B cell (primary cell): ENCODE measurements around the gene HSPB8. TPM values are rescaled to one million over a fixed set of nuclear protein-coding genes. Genes with fewer than 3 reads are reported as not detected.

ENCODE experiments used
- ATAC-seq: fragments of 200-7000 bp; cut with Tn5 transposase; one replicate; pipeline ENCODE4 v1.10.0; 2021; ENCODE audit warnings: low read depth, mild to moderate bottlenecking, moderate number of reproducible peaks, moderate library complexity
- CTCF ChIA-PET: fragments of 350-600 bp; sonication (Branson Sonifier 250); formaldehyde crosslinking; loops from one replicate; lab custom pipeline; 2021; ENCODE audit warnings: antibody characterized with exemption, inconsistent platforms; lab: Charles Lee
- POLR2A ChIA-PET: fragments of 350-600 bp; sonication (Branson Sonifier 250); formaldehyde crosslinking; loops from one replicate; lab custom pipeline; 2021; ENCODE audit warnings: antibody characterized with exemption; lab: Charles Lee
- DNase-seq: peaks from one replicate; pipeline ENCODE4 v3.0.0; 2013
- H2AFZ ChIP-seq: 2 replicates; pipeline ENCODE4 v1.6.1; 2012; ENCODE audit warnings: mild to moderate bottlenecking, low read depth, low read length; ENCODE audit not compliant: insufficient read depth, poor library complexity, severe bottlenecking
- H3K27ac ChIP-seq, 2 donors: 1 replicate in 1 of 2; 2 replicates in 1 of 2; pipeline ENCODE4 v1.5.1; 2012 to 2013; ENCODE audit warnings: low read length in 2 of 2, mild to moderate bottlenecking in 2 of 2, moderate library complexity in 1 of 2
- H3K27me3 ChIP-seq, 4 experiments: fragments of 200-600 bp in 1 of 4; sonication (generic) in 1 of 4; replicated peaks in 1 of 4; 1 replicate in 2 of 4; 2 replicates in 2 of 4; pipeline versions ENCODE4 v1.6.1 to v1.7.0; 2013 to 2016; ENCODE audit warnings: low read length in 3 of 4, mild to moderate bottlenecking in 2 of 4, mixed read lengths in 1 of 4, moderate library complexity in 1 of 4; ENCODE audit not compliant: insufficient read depth in 4 of 4, control insufficient read depth in 3 of 4; ENCODE audit errors: control extremely low read depth in 1 of 4
- H3K36me3 ChIP-seq, 2 experiments: replicated peaks in 1 of 2; 1 replicate in 1 of 2; 2 replicates in 1 of 2; pipeline versions ENCODE4 v1.6.1 to v1.7.1; 2013; ENCODE audit warnings: low read length in 1 of 2; ENCODE audit not compliant: insufficient read depth in 2 of 2, control insufficient read depth in 1 of 2; ENCODE audit errors: control extremely low read depth in 1 of 2, extremely low read depth in 1 of 2
- H3K4me1 ChIP-seq, 2 donors: fragments of 200-600 bp in 1 of 2; sonication (generic) in 1 of 2; 1 replicate in 1 of 2; 2 replicates in 1 of 2; pipeline versions ENCODE4 v1.5.1 to v1.6.1; 2013 to 2017; ENCODE audit warnings: low read length in 2 of 2; ENCODE audit not compliant: control insufficient read depth in 2 of 2, insufficient read depth in 2 of 2
- H3K4me2 ChIP-seq: replicated peaks from 2 replicates; pipeline ENCODE3; 2012; ENCODE audit warnings: mild to moderate bottlenecking, low read depth, low read length; ENCODE audit not compliant: poor library complexity, severe bottlenecking
- H3K4me3 ChIP-seq, 5 experiments: fragments of 200-600 bp in 1 of 5; sonication (generic) in 1 of 5; 1 replicate in 3 of 5; 2 replicates in 2 of 5; pipeline versions ENCODE4 v1.5.1 to v1.7.0; 2011 to 2016; ENCODE audit warnings: low read length in 4 of 5, mild to moderate bottlenecking in 4 of 5, low read depth in 2 of 5, control low read depth in 1 of 5, moderate library complexity in 1 of 5; ENCODE audit not compliant: insufficient read depth in 1 of 5; ENCODE audit errors: control extremely low read depth in 1 of 5, extremely low read depth in 1 of 5
- H3K79me2 ChIP-seq: fragments of 200-600 bp; sonication (generic); one replicate; pipeline ENCODE4 v1.6.0; 2016; ENCODE audit warnings: low read length; ENCODE audit not compliant: control insufficient read depth, insufficient read depth
- H3K9ac ChIP-seq: fragments of 200-600 bp; sonication (generic); 2 replicates; pipeline ENCODE4 v1.6.1; 2017; ENCODE audit warnings: mild to moderate bottlenecking, low read length, moderate library complexity
- H3K9me3 ChIP-seq, 3 donors: one replicate each; pipeline versions ENCODE4 v1.6.1 to v1.7.1; 2013; ENCODE audit warnings: low read length in 2 of 3; ENCODE audit not compliant: control insufficient read depth in 2 of 3, insufficient read depth in 1 of 3; ENCODE audit errors: control extremely low read depth in 1 of 3
- H4K20me1 ChIP-seq: 2 replicates; pipeline ENCODE4 v1.6.0; 2012; ENCODE audit warnings: mild to moderate bottlenecking, low read length; ENCODE audit not compliant: insufficient read depth, control insufficient read depth, poor library complexity, severe bottlenecking
- H3K27ac Mint-ChIP-seq: one replicate; pipeline ENCODE4 v1.8.0; 2021; ENCODE audit warnings: mixed read lengths
- H3K27me3 Mint-ChIP-seq: one replicate; pipeline ENCODE4 v1.8.0; 2021; ENCODE audit warnings: mixed read lengths
- H3K4me1 Mint-ChIP-seq: one replicate; pipeline ENCODE4 v1.8.0; 2021; ENCODE audit warnings: mixed read lengths
- H3K4me3 Mint-ChIP-seq: one replicate; pipeline ENCODE4 v1.8.0; 2021; ENCODE audit warnings: mixed read lengths
- H3K9me3 Mint-ChIP-seq: one replicate; pipeline ENCODE4 v1.8.0; 2022; ENCODE audit warnings: mixed read lengths; ENCODE audit not compliant: insufficient read depth
- EZH2 ChIP-seq: IDR thresholded peaks from 2 replicates; pipeline ENCODE4 v1.6.1; 2012; ENCODE audit warnings: borderline replicate concordance, low read depth, mild to moderate bottlenecking, moderate library complexity, low read length; ENCODE audit not compliant: insufficient read depth, poor library complexity, severe bottlenecking
- WGBS: methylation state at CpG from one replicate; pipeline ENCODE4 v1.1.5; 2013; ENCODE audit warnings: missing lambda C conversion rate; ENCODE audit not compliant: insufficient coverage; 5-methylcytosine and 5-hydroxymethylcytosine counted together
- intact Hi-C: fragments of 100-400 bp; cut with micrococcal nuclease; formaldehyde crosslinking; loops from one replicate; pipeline ENCODE4 v1.10.0; 2022
- polyA plus RNA-seq: library from polyadenylated mRNA; depleted of rRNA; stranded (reverse); fragments of >200 nt; gene quantifications from 2 replicates; pipeline ENCODE4 v1.2.3, GENCODE V29; 2012
- total RNA-seq, 2 donors: library from RNA; stranded (reverse); fragments of 120-200 nt in 1 of 2; gene quantifications; 1 replicate in 1 of 2; 2 replicates in 1 of 2; pipeline versions ENCODE4 v1.2.3 to v1.2.4, GENCODE V29; 2013 to 2022
- TF ChIP-seq, protein P1 (sequence below): fragments of 200-600 bp; IDR thresholded peaks from one replicate; pipeline ENCODE4 v1.8.0; 2022; ENCODE audit warnings: antibody characterized with exemption, mild to moderate bottlenecking

The HSPB8 gene
- total and polyA plus RNA-seq, 2 donors (not counting 1 experiment from before 2014, with no cell fraction given), result not detected

DNA sequence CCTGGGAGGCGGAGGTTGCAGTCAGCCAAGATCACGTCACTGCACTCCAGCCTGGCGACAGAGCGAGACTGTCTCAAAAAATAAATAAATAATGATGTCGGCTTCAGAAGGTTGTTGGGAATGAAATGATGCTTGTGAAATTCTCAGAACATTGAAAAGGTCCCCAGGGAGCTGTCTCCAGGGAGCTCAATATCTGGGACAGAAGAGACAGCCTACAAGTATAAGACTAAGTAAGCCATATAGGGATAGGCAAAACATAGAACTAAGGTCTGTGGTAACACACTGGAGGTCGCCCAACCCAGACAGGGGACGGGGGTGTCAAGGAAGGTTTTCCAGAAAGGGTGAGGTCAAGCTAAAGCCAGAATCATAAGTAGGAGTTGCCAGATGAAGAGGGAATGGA is 29.5 kb upstream of the HSPB8 start:
- ATAC-seq, result no peak
- no peaks in the 10 kb centered on the region for H3K4me1 Mint-ChIP-seq
- Histone ChIP-seq H3K27me3 (peaks cover 0 to 5% (median 2%) of the 10 kb centered on the region in 4 experiments), H3K36me3 (no peaks in the 10 kb centered on the region), H3K9ac (no peak overlapping the region), H3K4me2 (no peak overlapping the region), H3K4me3 (no peak overlapping the region), H2AFZ (no peak overlapping the region), H3K27ac (no peak overlapping the region), H3K4me1 (no peaks in the 10 kb centered on the region), H3K9me3 (peaks cover 0 to 19% (median 0%) of the 10 kb centered on the region in 3 donors), H3K79me2 (no peaks in the 10 kb centered on the region), H4K20me1 (no peaks in the 10 kb centered on the region)
- peaks cover 2% of the 10 kb centered on the region for H3K9me3 Mint-ChIP-seq
- TF ChIP-seq, protein P1, sequence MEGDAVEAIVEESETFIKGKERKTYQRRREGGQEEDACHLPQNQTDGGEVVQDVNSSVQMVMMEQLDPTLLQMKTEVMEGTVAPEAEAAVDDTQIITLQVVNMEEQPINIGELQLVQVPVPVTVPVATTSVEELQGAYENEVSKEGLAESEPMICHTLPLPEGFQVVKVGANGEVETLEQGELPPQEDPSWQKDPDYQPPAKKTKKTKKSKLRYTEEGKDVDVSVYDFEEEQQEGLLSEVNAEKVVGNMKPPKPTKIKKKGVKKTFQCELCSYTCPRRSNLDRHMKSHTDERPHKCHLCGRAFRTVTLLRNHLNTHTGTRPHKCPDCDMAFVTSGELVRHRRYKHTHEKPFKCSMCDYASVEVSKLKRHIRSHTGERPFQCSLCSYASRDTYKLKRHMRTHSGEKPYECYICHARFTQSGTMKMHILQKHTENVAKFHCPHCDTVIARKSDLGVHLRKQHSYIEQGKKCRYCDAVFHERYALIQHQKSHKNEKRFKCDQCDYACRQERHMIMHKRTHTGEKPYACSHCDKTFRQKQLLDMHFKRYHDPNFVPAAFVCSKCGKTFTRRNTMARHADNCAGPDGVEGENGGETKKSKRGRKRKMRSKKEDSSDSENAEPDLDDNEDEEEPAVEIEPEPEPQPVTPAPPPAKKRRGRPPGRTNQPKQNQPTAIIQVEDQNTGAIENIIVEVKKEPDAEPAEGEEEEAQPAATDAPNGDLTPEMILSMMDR, result no peak
- TF ChIP-seq EZH2, result no peak
- H3K27me3 Mint-ChIP-seq, result peaks cover 35% of the 10 kb centered on the region
- no peak overlapping the region for H3K4me3 Mint-ChIP-seq
- no peak overlapping the region for H3K27ac Mint-ChIP-seq
- intact Hi-C loops, result no loop called here
- WGBS, result 83% methylated on average over 6 of the region's 7 CpGs
- ChIA-PET POLR2A (no interaction called here), CTCF (no interaction called here)
- no peak for DNase-seq

- TF ChIP-seq, protein P1, result no peak
- TF ChIP-seq EZH2, result no peak
- CTCF ChIA-PET, result no interaction called here
These were observed 27.2 kb upstream of the HSPB8 start for GRCh38 chr12:119151445-119152026.

More at GRCh38 chr12:119151445-119152026, 27.2 kb upstream of the HSPB8 start:
- Mint-ChIP-seq H3K4me1 (no peaks in the 10 kb centered on the region), H3K27ac (no peak overlapping the region), H3K9me3 (peaks cover 2% of the 10 kb centered on the region), H3K27me3 (peaks cover 28% of the 10 kb centered on the region), H3K4me3 (no peak overlapping the region)
- no peak overlapping the region for H3K9ac ChIP-seq
- H3K36me3 ChIP-seq, result no peaks in the 10 kb centered on the region
- no peaks in the 10 kb centered on the region for H4K20me1 ChIP-seq
- no peak overlapping the region for H2AFZ ChIP-seq
- intact Hi-C loops, result no loop called here
- WGBS, result no CpG with 5 or more reads among the region's 1 CpG
- POLR2A ChIA-PET, result no interaction called here
- no peak overlapping the region for H3K4me3 ChIP-seq
- no peak overlapping the region for H3K27ac ChIP-seq
- no peak for ATAC-seq
- H3K27me3 ChIP-seq, result peaks cover 0 to 5% (median 2%) of the 10 kb centered on the region in 4 experiments
- no peak overlapping the region for H3K4me2 ChIP-seq
- H3K4me1 ChIP-seq, result no peaks in the 10 kb centered on the region
- no peaks in the 10 kb centered on the region for H3K79me2 ChIP-seq
- H3K9me3 ChIP-seq, result peaks cover 0 to 27% (median 0%) of the 10 kb centered on the region in 3 donors
- DNase-seq, result no peak
